ENCODE data around the gene GRB2.

Gene GRB2

GRCh38 chr17:75412455-75413317 lies 7.2 kb upstream of the GRB2 start:
- DNase-seq, result peak; percentile 84

GRCh38 chr17:75411328-75412067 lies 6.0 kb upstream of the GRB2 start:
- no peak for DNase-seq

- no peak for DNase-seq
Measured at GRCh38 chr17:75410141-75410540, 4.7 kb upstream of the GRB2 start.

- DNase-seq, result no peak
Measured at GRCh38 chr17:75407655-75408352, 2.3 kb upstream of the GRB2 start.

GRCh38 chr17:75406222-75406615 lies 741 bp upstream of the GRB2 start:
- DNase-seq, result no peak

- DNase-seq, result peak; percentile 48
Measured at GRCh38 chr17:75404731-75405364, 630 bp downstream of the GRB2 start.

GRCh38 chr17:75404223-75404730 lies 1.2 kb downstream of the GRB2 start:
- DNase-seq, result peak; percentile 65

GRCh38 chr17:75403131-75403530 lies 2.3 kb downstream of the GRB2 start:
- no peak for DNase-seq

- DNase-seq, result no peak
Measured at GRCh38 chr17:75402026-75402425, 3.5 kb downstream of the GRB2 start.

GRCh38 chr17:75400326-75400939 lies 5.0 kb downstream of the GRB2 start:
- no peak for DNase-seq

- no peak for DNase-seq
Measured at GRCh38 chr17:75398279-75398678, 7.2 kb downstream of the GRB2 start.

- DNase-seq, result no peak
Measured at GRCh38 chr17:75397217-75397616, 8.3 kb downstream of the GRB2 start.

GRCh38 chr17:75396796-75397195 lies 8.7 kb downstream of the GRB2 start:
- no peak for DNase-seq

GRCh38 chr17:75396025-75396424 lies 9.5 kb downstream of the GRB2 start:
- no peak for DNase-seq

GRCh38 chr17:75394332-75394918 lies 11.1 kb downstream of the GRB2 start:
- no peak for DNase-seq

GRCh38 chr17:75393523-75394331 lies 11.8 kb downstream of the GRB2 start:
- DNase-seq, result peak; percentile 89

GRCh38 chr17:75392559-75392958 lies 12.9 kb downstream of the GRB2 start:
- DNase-seq, result no peak

GRCh38 chr17:75390982-75391381 lies 14.5 kb downstream of the GRB2 start:
- DNase-seq, result no peak

GRCh38 chr17:75388476-75389030 lies 16.9 kb downstream of the GRB2 start:
- no peak for DNase-seq

GRCh38 chr17:75387771-75388170 lies 17.7 kb downstream of the GRB2 start:
- DNase-seq, result no peak

- DNase-seq, result no peak
Measured at GRCh38 chr17:75386430-75386829, 19.0 kb downstream of the GRB2 start.
